Astrocyte (in vitro differentiated cells and primary cell): Measurements from ENCODE around the gene GRIK1. TPM values are rescaled to one million over a fixed set of nuclear protein-coding genes. Genes with fewer than 3 reads are reported as not detected.

Source experiments
- DNase-seq: peaks from one replicate; pipeline ENCODE4 v3.0.0-alpha.2; 2010; ENCODE audit warnings: low read depth
- FAIRE-seq: peaks from 2 replicates; lab custom pipeline; 2011; peaks lifted over from hg19 to GRCh38; lab: Jason Lieb, UNC
- H2AFZ ChIP-seq: 2 replicates; pipeline ENCODE4 v1.6.0; 2012; ENCODE audit warnings: low read depth, low read length, inconsistent platforms
- H3K27ac ChIP-seq: 2 replicates; pipeline ENCODE4 v1.5.1; 2011; ENCODE audit warnings: low read depth, low read length, inconsistent platforms
- H3K27me3 ChIP-seq: 2 replicates; pipeline ENCODE4 v1.6.0; 2011; ENCODE audit warnings: low read length, inconsistent platforms; ENCODE audit not compliant: insufficient read depth
- H3K36me3 ChIP-seq: 2 replicates; pipeline ENCODE4 v1.5.1; 2011; ENCODE audit warnings: low read length, inconsistent platforms; ENCODE audit not compliant: insufficient read depth
- H3K4me1 ChIP-seq: 2 replicates; pipeline ENCODE4 v1.5.1; 2011; ENCODE audit warnings: low read length, inconsistent platforms; ENCODE audit not compliant: insufficient read depth
- H3K4me2 ChIP-seq: 2 replicates; pipeline ENCODE4 v1.6.0; 2012; ENCODE audit warnings: low read length, inconsistent platforms
- H3K4me3 ChIP-seq: 2 replicates; pipeline ENCODE4 v1.5.1; 2011; ENCODE audit warnings: low read depth, mild to moderate bottlenecking, low read length, inconsistent platforms; ENCODE audit not compliant: insufficient read depth
- H3K79me2 ChIP-seq: 2 replicates; pipeline ENCODE4 v1.6.0; 2012; ENCODE audit warnings: mild to moderate bottlenecking, low read length, inconsistent platforms; ENCODE audit not compliant: insufficient read depth
- H3K9ac ChIP-seq: 2 replicates; pipeline ENCODE4 v1.6.0; 2012; ENCODE audit warnings: mild to moderate bottlenecking, low read length, inconsistent platforms
- H3K9me3 ChIP-seq: 2 replicates; pipeline ENCODE4 v1.5.1; 2012; ENCODE audit warnings: low read depth, mild to moderate bottlenecking, low read length, inconsistent platforms; ENCODE audit not compliant: insufficient read depth
- H4K20me1 ChIP-seq: 2 replicates; pipeline ENCODE4 v1.6.0; 2012; ENCODE audit warnings: low read length, inconsistent platforms; ENCODE audit not compliant: insufficient read depth
- H3K27ac Mint-ChIP-seq: one replicate; pipeline ENCODE4 v1.8.0; 2021; ENCODE audit warnings: mild to moderate bottlenecking, mixed read lengths; ENCODE audit not compliant: unreplicated experiment
- H3K27me3 Mint-ChIP-seq: one replicate; pipeline ENCODE4 v1.8.0; 2021; ENCODE audit warnings: low read depth, mixed read lengths; ENCODE audit not compliant: unreplicated experiment
- H3K36me3 Mint-ChIP-seq: one replicate; pipeline ENCODE4 v1.8.0; 2021; ENCODE audit warnings: low read depth, mixed read lengths; ENCODE audit not compliant: unreplicated experiment
- H3K4me1 Mint-ChIP-seq: one replicate; pipeline ENCODE4 v1.8.0; 2021; ENCODE audit warnings: low read depth, mixed read lengths; ENCODE audit not compliant: unreplicated experiment
- H3K4me3 Mint-ChIP-seq: one replicate; pipeline ENCODE4 v1.8.0; 2021; ENCODE audit warnings: mild to moderate bottlenecking, moderate library complexity, mixed read lengths; ENCODE audit not compliant: unreplicated experiment
- H3K9me3 Mint-ChIP-seq: one replicate; pipeline ENCODE4 v1.8.0; 2021; ENCODE audit warnings: mild to moderate bottlenecking, mixed read lengths; ENCODE audit not compliant: unreplicated experiment
- EZH2 ChIP-seq: IDR thresholded peaks from 2 replicates; pipeline ENCODE4 v1.6.1; 2012; ENCODE audit warnings: mild to moderate bottlenecking, low read length, inconsistent platforms; ENCODE audit not compliant: insufficient read depth
- total RNA-seq: library from RNA; stranded (reverse); gene quantifications from 2 replicates; pipeline ENCODE4 v1.2.1, GENCODE V29; 2021
- TF ChIP-seq, protein P1 (sequence below): IDR thresholded peaks from 2 replicates; pipeline ENCODE4 v1.5.1; 2011; ENCODE audit warnings: low read depth, mild to moderate bottlenecking, inconsistent platforms, low read length, moderate library complexity; ENCODE audit not compliant: insufficient read depth

GRIK1 gene
- total RNA-seq, 1 donor from 2014 or later: not detected

DNA sequence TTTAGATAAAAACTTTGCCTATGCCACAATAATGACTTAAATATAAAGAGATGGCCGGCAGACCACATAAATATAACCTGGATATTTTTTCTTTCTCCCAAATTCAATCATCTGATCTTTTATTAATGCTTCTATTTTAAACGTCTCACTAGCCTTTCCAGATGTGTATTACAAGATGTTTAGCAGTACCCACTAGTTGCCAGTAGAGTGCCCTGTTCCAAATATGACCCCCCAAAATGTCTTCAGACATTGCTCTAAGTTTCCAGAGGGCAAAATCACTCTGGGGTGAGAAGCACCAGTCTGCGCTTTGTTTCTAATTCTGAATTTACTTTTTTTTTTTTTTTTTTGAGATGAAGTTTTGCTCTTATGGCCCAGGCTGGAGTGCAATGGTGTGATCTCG is 268.1 kb downstream of the GRIK1 start:
- Histone ChIP-seq H3K4me3 (no peak overlapping the region), H3K27me3 (no peaks in the 10 kb centered on the region), H3K27ac (no peak overlapping the region), H2AFZ (no peak overlapping the region), H3K4me1 (no peaks in the 10 kb centered on the region), H3K9me3 (no peaks in the 10 kb centered on the region), H3K79me2 (no peaks in the 10 kb centered on the region), H3K36me3 (no peaks in the 10 kb centered on the region), H3K9ac (no peak overlapping the region), H3K4me2 (no peak overlapping the region), H4K20me1 (no peaks in the 10 kb centered on the region)
- no peak for FAIRE-seq
- peaks cover 5% of the 10 kb centered on the region for H3K27me3 Mint-ChIP-seq
- H3K4me1 Mint-ChIP-seq: no peaks in the 10 kb centered on the region
- no peak overlapping the region for H3K27ac Mint-ChIP-seq
- no peak overlapping the region for H3K4me3 Mint-ChIP-seq
- DNase-seq: no peak
- TF ChIP-seq, protein P1, sequence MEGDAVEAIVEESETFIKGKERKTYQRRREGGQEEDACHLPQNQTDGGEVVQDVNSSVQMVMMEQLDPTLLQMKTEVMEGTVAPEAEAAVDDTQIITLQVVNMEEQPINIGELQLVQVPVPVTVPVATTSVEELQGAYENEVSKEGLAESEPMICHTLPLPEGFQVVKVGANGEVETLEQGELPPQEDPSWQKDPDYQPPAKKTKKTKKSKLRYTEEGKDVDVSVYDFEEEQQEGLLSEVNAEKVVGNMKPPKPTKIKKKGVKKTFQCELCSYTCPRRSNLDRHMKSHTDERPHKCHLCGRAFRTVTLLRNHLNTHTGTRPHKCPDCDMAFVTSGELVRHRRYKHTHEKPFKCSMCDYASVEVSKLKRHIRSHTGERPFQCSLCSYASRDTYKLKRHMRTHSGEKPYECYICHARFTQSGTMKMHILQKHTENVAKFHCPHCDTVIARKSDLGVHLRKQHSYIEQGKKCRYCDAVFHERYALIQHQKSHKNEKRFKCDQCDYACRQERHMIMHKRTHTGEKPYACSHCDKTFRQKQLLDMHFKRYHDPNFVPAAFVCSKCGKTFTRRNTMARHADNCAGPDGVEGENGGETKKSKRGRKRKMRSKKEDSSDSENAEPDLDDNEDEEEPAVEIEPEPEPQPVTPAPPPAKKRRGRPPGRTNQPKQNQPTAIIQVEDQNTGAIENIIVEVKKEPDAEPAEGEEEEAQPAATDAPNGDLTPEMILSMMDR: no peak
- no peak for TF ChIP-seq EZH2
- H3K9me3 Mint-ChIP-seq: no peaks in the 10 kb centered on the region
- H3K36me3 Mint-ChIP-seq: no peaks in the 10 kb centered on the region

DNA sequence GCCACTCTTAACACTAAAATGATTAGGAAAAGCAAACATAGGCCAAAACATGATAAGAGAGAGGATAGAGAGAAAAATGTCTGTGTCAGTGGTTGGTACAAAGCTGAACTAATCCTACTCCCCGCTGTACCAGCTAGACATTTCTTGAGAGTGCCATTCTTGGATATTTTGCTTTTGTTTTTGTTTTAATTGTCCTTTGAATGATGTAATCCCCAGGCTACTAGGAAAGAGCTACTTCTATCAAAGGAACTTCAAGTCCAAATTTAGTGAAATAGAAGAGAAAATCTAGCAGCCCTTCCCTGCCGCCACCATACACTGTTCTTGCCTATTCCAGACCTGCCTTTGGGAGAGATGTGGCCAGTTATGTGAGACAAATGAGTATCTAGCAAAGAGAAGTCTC is 269.6 kb downstream of the GRIK1 start:
- Mint-ChIP-seq H3K27ac (no peak overlapping the region), H3K4me1 (no peaks in the 10 kb centered on the region), H3K4me3 (no peak overlapping the region), H3K9me3 (no peaks in the 10 kb centered on the region), H3K27me3 (peaks cover 5% of the 10 kb centered on the region), H3K36me3 (no peaks in the 10 kb centered on the region)
- no peaks in the 10 kb centered on the region for H3K4me1 ChIP-seq
- FAIRE-seq (no peak), DNase-seq (no peak)
- no peaks in the 10 kb centered on the region for H4K20me1 ChIP-seq
- H2AFZ ChIP-seq: no peak overlapping the region
- no peaks in the 10 kb centered on the region for H3K27me3 ChIP-seq
- TF ChIP-seq, protein P1: no peak
- no peak for TF ChIP-seq EZH2
- H3K9me3 ChIP-seq: no peaks in the 10 kb centered on the region
- no peaks in the 10 kb centered on the region for H3K36me3 ChIP-seq
- H3K79me2 ChIP-seq: no peaks in the 10 kb centered on the region
- H3K4me3 ChIP-seq: no peak overlapping the region
- no peak overlapping the region for H3K9ac ChIP-seq
- no peak overlapping the region for H3K4me2 ChIP-seq
- H3K27ac ChIP-seq: no peak overlapping the region

DNA sequence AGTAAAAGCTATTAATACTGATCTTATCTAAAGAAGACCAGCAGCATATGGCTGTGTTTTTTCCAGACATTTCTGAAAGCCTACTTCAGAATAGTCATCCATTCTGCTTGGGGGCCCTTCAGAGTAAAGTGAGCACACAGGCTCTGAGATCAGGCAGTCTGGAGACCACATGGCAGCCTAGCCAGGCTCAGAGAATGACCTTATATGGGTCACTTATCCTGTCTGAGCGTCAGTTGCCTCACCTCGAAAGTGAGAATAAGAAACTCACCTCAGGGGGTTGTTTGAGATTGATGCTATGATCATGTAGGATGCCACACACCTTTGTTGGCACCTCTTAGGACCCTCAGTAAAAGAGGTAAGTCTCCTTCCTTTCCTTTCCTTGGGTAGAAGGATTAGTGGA is 270.4 kb downstream of the GRIK1 start:
- no peaks in the 10 kb centered on the region for H3K27me3 ChIP-seq
- Mint-ChIP-seq H3K36me3 (no peaks in the 10 kb centered on the region), H3K9me3 (no peaks in the 10 kb centered on the region), H3K4me3 (no peak overlapping the region), H3K27me3 (peaks cover 5% of the 10 kb centered on the region), H3K4me1 (no peaks in the 10 kb centered on the region), H3K27ac (no peak overlapping the region)
- H3K4me1 ChIP-seq: no peaks in the 10 kb centered on the region
- no peaks in the 10 kb centered on the region for H3K79me2 ChIP-seq
- H3K9ac ChIP-seq: no peak overlapping the region
- no peak overlapping the region for H3K27ac ChIP-seq
- TF ChIP-seq EZH2: no peak
- TF ChIP-seq, protein P1: no peak
- no peaks in the 10 kb centered on the region for H4K20me1 ChIP-seq
- H3K4me2 ChIP-seq: no peak overlapping the region
- H3K36me3 ChIP-seq: no peaks in the 10 kb centered on the region
- H3K9me3 ChIP-seq: no peaks in the 10 kb centered on the region
- DNase-seq: no peak
- no peak for FAIRE-seq
- H2AFZ ChIP-seq: no peak overlapping the region
- no peak overlapping the region for H3K4me3 ChIP-seq
